Muscle layer of colon (tissue), 2 donors: Measurements from ENCODE around the gene MAP3K5.
A peak's percentile ranks its signal among the peaks of the same experiment; 100 is the strongest.
"Not testable (repeated sequence)": the region's sequence is repeated elsewhere in the genome, so short reads cannot be mapped to it uniquely, and the experiment has no call there.

Experiments
- H3K27ac ChIP-seq: one replicate; pipeline ENCODE4 v1.7.0; 2013; ENCODE audit warnings: low read depth, mild to moderate bottlenecking, low read length, moderate library complexity
- H3K27me3 ChIP-seq, 2 donors: one replicate each; pipeline ENCODE4 v1.7.0; 2013; ENCODE audit warnings: low read length in 2 of 2, mild to moderate bottlenecking in 2 of 2; ENCODE audit not compliant: insufficient read depth in 2 of 2, control insufficient read depth in 1 of 2
- H3K36me3 ChIP-seq: one replicate; pipeline ENCODE4 v1.7.0; 2013; ENCODE audit warnings: mild to moderate bottlenecking, low read length; ENCODE audit not compliant: insufficient read depth
- H3K4me1 ChIP-seq: one replicate; pipeline ENCODE4 v1.7.0; 2013; ENCODE audit warnings: mild to moderate bottlenecking, low read length; ENCODE audit not compliant: insufficient read depth
- H3K4me3 ChIP-seq, 2 donors: one replicate each; pipeline ENCODE4 v1.7.0; 2013; ENCODE audit warnings: low read length in 2 of 2, low read depth in 1 of 2, mild to moderate bottlenecking in 1 of 2, moderate library complexity in 1 of 2
- H3K9ac ChIP-seq: one replicate; pipeline ENCODE4 v1.7.0; 2013; ENCODE audit warnings: low read length
- H3K9me3 ChIP-seq: one replicate; pipeline ENCODE4 v1.7.0; 2013; ENCODE audit warnings: mild to moderate bottlenecking, low read length
- donor health status: abdominal sarcoma.
- donor health status: Adenocarcinoma of cecum.

Gene MAP3K5

GRCh38 chr6:136767570-136768309 is 24.5 kb downstream of the MAP3K5 start:
- Histone ChIP-seq H3K36me3 (no peaks in the 10 kb centered on the region), H3K4me3 (no peak overlapping the region), H3K9ac (no peak overlapping the region), H3K27ac (no peak overlapping the region), H3K4me1 (peaks cover 19% of the 10 kb centered on the region), H3K9me3 (no peaks in the 10 kb centered on the region), H3K27me3 (no peaks in the 10 kb centered on the region)

GRCh38 chr6:136767103-136767502 is 25.2 kb downstream of the MAP3K5 start:
- Histone ChIP-seq H3K4me1 (peaks cover 25% of the 10 kb centered on the region), H3K27ac (no peak overlapping the region)

GRCh38 chr6:136766274-136766673 is 26.0 kb downstream of the MAP3K5 start:
- Histone ChIP-seq H3K27ac (no peak overlapping the region), H3K4me1 (peaks cover 34% of the 10 kb centered on the region), H3K9me3 (no peaks in the 10 kb centered on the region)

More at GRCh38 chr6:136767103-136767502, 25.2 kb downstream of the MAP3K5 start:
- H3K27me3 ChIP-seq = no peaks in the 10 kb centered on the region
- no peak overlapping the region for H3K4me3 ChIP-seq
- H3K9ac ChIP-seq = no peak overlapping the region
- H3K36me3 ChIP-seq = no peaks in the 10 kb centered on the region
- no peaks in the 10 kb centered on the region for H3K9me3 ChIP-seq

GRCh38 chr6:136764517-136764993 is 27.7 kb downstream of the MAP3K5 start:
- Histone ChIP-seq H3K9me3 (no peaks in the 10 kb centered on the region), H3K27me3 (no peaks in the 10 kb centered on the region), H3K4me1 (peaks cover 39% of the 10 kb centered on the region), H3K9ac (no peak overlapping the region), H3K4me3 (no peak overlapping the region), H3K27ac (no peak overlapping the region), H3K36me3 (no peaks in the 10 kb centered on the region)

More at GRCh38 chr6:136766274-136766673, 26.0 kb downstream of the MAP3K5 start:
- Histone ChIP-seq H3K27me3 (no peaks in the 10 kb centered on the region), H3K9ac (no peak overlapping the region), H3K4me3 (no peak overlapping the region), H3K36me3 (no peaks in the 10 kb centered on the region)

GRCh38 chr6:136763716-136764516 is 28.4 kb downstream of the MAP3K5 start:
- no peaks in the 10 kb centered on the region for H3K36me3 ChIP-seq
- no peaks in the 10 kb centered on the region for H3K9me3 ChIP-seq
- peaks cover 39% of the 10 kb centered on the region for H3K4me1 ChIP-seq
- H3K27ac ChIP-seq = no peak overlapping the region
- H3K9ac ChIP-seq = no peak overlapping the region
- H3K27me3 ChIP-seq = no peaks in the 10 kb centered on the region
- no peak overlapping the region for H3K4me3 ChIP-seq

GRCh38 chr6:136763255-136763654 is 29.0 kb downstream of the MAP3K5 start:
- Histone ChIP-seq H3K27me3 (no peaks in the 10 kb centered on the region), H3K27ac (no peak overlapping the region), H3K9ac (no peak overlapping the region), H3K4me1 (peaks cover 39% of the 10 kb centered on the region), H3K4me3 (no peak overlapping the region), H3K9me3 (no peaks in the 10 kb centered on the region), H3K36me3 (no peaks in the 10 kb centered on the region)

- no peak overlapping the region for H3K4me3 ChIP-seq
- H3K4me1 ChIP-seq = peaks cover 39% of the 10 kb centered on the region
- H3K27ac ChIP-seq = peak overlapping the region; percentile 16
- H3K9me3 ChIP-seq = no peaks in the 10 kb centered on the region
- no peaks in the 10 kb centered on the region for H3K36me3 ChIP-seq
- H3K9ac ChIP-seq = no peak overlapping the region
- no peaks in the 10 kb centered on the region for H3K27me3 ChIP-seq
These were observed 30.0 kb downstream of the MAP3K5 start for GRCh38 chr6:136762022-136762975.

GRCh38 chr6:136761227-136761922 is 30.9 kb downstream of the MAP3K5 start:
- Histone ChIP-seq H3K36me3 (no peaks in the 10 kb centered on the region), H3K27me3 (no peaks in the 10 kb centered on the region), H3K9me3 (no peaks in the 10 kb centered on the region), H3K4me1 (peaks cover 33% of the 10 kb centered on the region), H3K27ac (peak overlapping the region; percentile 16), H3K4me3 (peak overlapping the region in 1 of 2 donors; percentile 0), H3K9ac (no peak overlapping the region)

GRCh38 chr6:136760781-136761180 is 31.5 kb downstream of the MAP3K5 start:
- H3K9me3 ChIP-seq, H3K4me3 ChIP-seq, H3K36me3 ChIP-seq, H3K27ac ChIP-seq, H3K27me3 ChIP-seq, H3K9ac ChIP-seq: not testable (repeated sequence)
- H3K4me1 ChIP-seq = peaks cover 28% of the 10 kb centered on the region

GRCh38 chr6:136757150-136757549 is 35.1 kb downstream of the MAP3K5 start:
- no peaks in the 10 kb centered on the region for H3K9me3 ChIP-seq
- H3K4me1 ChIP-seq = peaks cover 15% of the 10 kb centered on the region
- no peaks in the 10 kb centered on the region for H3K36me3 ChIP-seq
- H3K27me3 ChIP-seq = no peaks in the 10 kb centered on the region
- no peak overlapping the region for H3K27ac ChIP-seq
- H3K9ac ChIP-seq = no peak overlapping the region
- H3K4me3 ChIP-seq = no peak overlapping the region
